Measurements from ENCODE around the gene RAB3IL1.

DNA sequence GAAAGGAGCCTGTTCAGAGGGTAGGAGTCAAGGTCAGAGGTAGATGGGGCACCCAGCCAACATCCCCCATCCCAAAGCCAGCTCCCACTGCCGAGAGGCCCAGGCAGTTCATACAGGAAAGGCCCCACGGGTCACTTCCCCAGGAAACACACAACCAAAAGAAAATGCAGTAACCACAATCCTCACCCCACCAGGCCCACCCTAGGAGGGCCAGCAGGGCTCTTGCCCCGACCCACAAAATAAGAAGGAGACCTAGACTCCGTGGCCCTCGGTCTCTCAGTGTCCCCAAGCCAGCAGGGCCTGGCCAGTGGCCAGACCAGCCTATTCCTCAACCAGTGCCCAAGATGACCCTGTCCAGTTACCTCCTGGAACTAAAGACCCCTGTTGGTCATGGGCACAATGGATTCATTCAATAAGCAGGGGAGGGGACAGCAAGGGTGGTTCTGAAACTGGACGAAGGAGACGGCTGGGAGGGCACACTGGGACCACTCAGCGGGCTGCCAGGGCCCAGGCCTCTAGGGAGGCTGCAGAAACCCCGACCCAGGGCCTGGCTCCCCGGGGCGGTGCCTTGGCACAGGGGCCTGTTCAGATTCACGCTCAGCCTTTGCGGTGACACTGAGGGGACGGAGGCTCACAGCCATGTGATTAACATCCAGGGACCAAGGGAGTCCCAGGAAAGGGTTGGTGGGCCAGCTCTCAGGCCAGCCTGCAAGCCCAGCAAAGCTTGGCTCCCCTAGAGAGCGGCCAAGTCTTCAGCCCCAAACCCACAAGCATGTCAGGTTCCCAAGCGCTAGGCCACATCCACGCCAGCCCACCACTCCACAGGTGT is 5.5 kb downstream of the RAB3IL1 start:
- TF ChIP-seq, protein P1, sequence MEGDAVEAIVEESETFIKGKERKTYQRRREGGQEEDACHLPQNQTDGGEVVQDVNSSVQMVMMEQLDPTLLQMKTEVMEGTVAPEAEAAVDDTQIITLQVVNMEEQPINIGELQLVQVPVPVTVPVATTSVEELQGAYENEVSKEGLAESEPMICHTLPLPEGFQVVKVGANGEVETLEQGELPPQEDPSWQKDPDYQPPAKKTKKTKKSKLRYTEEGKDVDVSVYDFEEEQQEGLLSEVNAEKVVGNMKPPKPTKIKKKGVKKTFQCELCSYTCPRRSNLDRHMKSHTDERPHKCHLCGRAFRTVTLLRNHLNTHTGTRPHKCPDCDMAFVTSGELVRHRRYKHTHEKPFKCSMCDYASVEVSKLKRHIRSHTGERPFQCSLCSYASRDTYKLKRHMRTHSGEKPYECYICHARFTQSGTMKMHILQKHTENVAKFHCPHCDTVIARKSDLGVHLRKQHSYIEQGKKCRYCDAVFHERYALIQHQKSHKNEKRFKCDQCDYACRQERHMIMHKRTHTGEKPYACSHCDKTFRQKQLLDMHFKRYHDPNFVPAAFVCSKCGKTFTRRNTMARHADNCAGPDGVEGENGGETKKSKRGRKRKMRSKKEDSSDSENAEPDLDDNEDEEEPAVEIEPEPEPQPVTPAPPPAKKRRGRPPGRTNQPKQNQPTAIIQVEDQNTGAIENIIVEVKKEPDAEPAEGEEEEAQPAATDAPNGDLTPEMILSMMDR (IDR thresholded peaks at IDR 0.05): no peak
- TF ChIP-seq POLR2A (IDR thresholded peaks at IDR 0.05): no peak

All from Peyer's patch (tissue), 4 donors.